Upper lobe of right lung (tissue), 1 donor: Measurements from ENCODE around the gene MINPP1. TPM values are rescaled to one million over a fixed set of nuclear protein-coding genes. Genes with fewer than 3 reads are reported as not detected.

Experiments used
- ATAC-seq: fragments of 200-7000 bp; cut with Tn5 transposase; one replicate; pipeline ENCODE4 v1.9.1; 2020; ENCODE audit warnings: mild to moderate bottlenecking, moderate library complexity
- DNase-seq: peaks from one replicate; pipeline ENCODE4 v3.0.0-alpha.2; 2020
- H3K27ac ChIP-seq: fragments of 200-600 bp; one replicate; pipeline ENCODE4 v1.8.0; 2022
- H3K27me3 ChIP-seq: fragments of 200-600 bp; one replicate; pipeline ENCODE4 v1.8.0; 2022; ENCODE audit warnings: mild to moderate bottlenecking
- H3K36me3 ChIP-seq: fragments of 200-600 bp; one replicate; pipeline ENCODE4 v1.8.0; 2022
- H3K4me1 ChIP-seq: fragments of 200-600 bp; one replicate; pipeline ENCODE4 v1.8.0; 2022
- H3K4me3 ChIP-seq: fragments of 200-600 bp; one replicate; pipeline ENCODE4 v1.8.0; 2022; ENCODE audit warnings: mild to moderate bottlenecking
- H3K9me3 ChIP-seq: fragments of 200-600 bp; one replicate; pipeline ENCODE4 v1.8.0; 2022
- intact Hi-C: fragments of 100-400 bp; cut with DNase I; formaldehyde crosslinking; loops from one replicate; pipeline ENCODE4 v1.11.0; 2022
- microRNA-seq: library from miRNA; unstranded; fragments of <30 nt; microRNA quantifications from one replicate; pipeline ENCODE4 v1.2.0, GENCODE V29; 2020; ENCODE audit warnings: borderline microRNAs expressed
- total RNA-seq: library from RNA; stranded (reverse); fragmentation: NEBNext Ultra II Directional; extraction: Animal tissue kit (Norgen Biotek cat#: 25700); gene quantifications from one replicate; pipeline ENCODE4 v1.2.1, GENCODE V29; 2021
- TF ChIP-seq, protein P1 (sequence below): fragments of 200-600 bp; IDR thresholded peaks from one replicate; pipeline ENCODE4 v1.8.0; 2022; ENCODE audit warnings: antibody characterized with exemption
- donor health status: DM: no; HTN: yes; CAD: no; lungs with severe emphysema.

MINPP1 gene
- total RNA-seq, 1 donor from 2014 or later = 15.4 TPM

DNA sequence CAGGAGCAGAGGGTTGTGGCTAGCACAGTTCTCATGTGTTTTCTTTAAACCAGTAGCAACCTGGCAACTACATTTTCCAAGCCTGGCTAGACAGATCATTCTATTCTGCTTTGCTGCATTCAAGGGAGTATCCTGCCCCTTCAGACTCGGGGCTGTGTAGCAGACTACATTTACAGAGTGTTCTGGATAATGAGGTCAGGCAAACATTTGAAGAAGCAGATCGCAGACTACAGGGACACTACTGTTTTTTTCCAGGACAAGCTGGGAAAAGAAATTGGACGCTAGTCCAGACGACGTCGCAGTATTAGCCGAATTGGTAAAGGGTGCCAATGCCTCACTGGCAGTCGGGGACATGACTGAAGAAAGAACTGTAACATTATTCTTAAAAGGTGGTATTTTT, 94.0 kb downstream of the MINPP1 start:
- Histone ChIP-seq H3K9me3 (no peaks in the 10 kb centered on the region), H3K36me3 (no peaks in the 10 kb centered on the region), H3K27me3 (no peaks in the 10 kb centered on the region), H3K4me3 (no peak overlapping the region), H3K27ac (no peak overlapping the region), H3K4me1 (peaks cover 18% of the 10 kb centered on the region)
- intact Hi-C loops = no loop called here
- TF ChIP-seq, protein P1, sequence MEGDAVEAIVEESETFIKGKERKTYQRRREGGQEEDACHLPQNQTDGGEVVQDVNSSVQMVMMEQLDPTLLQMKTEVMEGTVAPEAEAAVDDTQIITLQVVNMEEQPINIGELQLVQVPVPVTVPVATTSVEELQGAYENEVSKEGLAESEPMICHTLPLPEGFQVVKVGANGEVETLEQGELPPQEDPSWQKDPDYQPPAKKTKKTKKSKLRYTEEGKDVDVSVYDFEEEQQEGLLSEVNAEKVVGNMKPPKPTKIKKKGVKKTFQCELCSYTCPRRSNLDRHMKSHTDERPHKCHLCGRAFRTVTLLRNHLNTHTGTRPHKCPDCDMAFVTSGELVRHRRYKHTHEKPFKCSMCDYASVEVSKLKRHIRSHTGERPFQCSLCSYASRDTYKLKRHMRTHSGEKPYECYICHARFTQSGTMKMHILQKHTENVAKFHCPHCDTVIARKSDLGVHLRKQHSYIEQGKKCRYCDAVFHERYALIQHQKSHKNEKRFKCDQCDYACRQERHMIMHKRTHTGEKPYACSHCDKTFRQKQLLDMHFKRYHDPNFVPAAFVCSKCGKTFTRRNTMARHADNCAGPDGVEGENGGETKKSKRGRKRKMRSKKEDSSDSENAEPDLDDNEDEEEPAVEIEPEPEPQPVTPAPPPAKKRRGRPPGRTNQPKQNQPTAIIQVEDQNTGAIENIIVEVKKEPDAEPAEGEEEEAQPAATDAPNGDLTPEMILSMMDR = no peak
- ATAC-seq (no peak), DNase-seq (no peak)

DNA sequence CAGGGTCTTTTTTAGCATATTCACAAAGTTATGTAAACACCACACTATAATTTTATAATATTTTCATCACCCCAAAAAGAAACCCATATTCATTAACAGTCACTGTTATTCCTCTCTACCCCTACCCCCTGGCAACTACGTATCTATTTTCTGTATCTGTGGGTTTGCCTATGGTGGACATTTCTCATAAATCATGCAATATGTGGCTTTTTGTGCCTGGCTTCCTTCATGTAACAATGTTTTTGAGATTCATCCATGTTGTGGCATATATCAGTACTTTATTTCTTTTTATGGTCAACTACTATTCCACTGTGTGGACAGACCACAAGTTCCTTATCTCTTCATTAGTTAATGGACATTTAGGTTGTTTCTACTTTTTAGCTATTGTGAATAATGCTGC, 95.9 kb downstream of the MINPP1 start:
- Histone ChIP-seq H3K27me3 (no peaks in the 10 kb centered on the region), H3K4me1 (peaks cover 6% of the 10 kb centered on the region), H3K9me3 (no peaks in the 10 kb centered on the region), H3K4me3 (no peak overlapping the region), H3K36me3 (no peaks in the 10 kb centered on the region), H3K27ac (no peak overlapping the region)
- DNase-seq = no peak
- TF ChIP-seq, protein P1 = no peak
- ATAC-seq = no peak
- intact Hi-C loops = no loop called here

Small RNA genes lying within 50 kb of the gene (microRNA-seq; reads per million reads assigned to microRNA genes)
- not detected for gene MIR4678

Other genes with a start within 250 kb of the MINPP1 start
- gene NUTM2D, start 147.1 kb upstream of the MINPP1 start, total RNA-seq = 5.1 TPM
- gene PAPSS2, start 155.0 kb downstream of the MINPP1 start, total RNA-seq = 210 TPM